WTC11 (cell line): ENCODE measurements around the gene ENPP7.

Experiments used
- ELF4 ChIP-seq: sonication (generic); formaldehyde crosslinking; IDR thresholded peaks from 2 replicates; pipeline ENCODE4 v1.8.1; 2022; ENCODE audit warnings: low read depth, mild to moderate bottlenecking, moderate library complexity, missing genetic modification reagents
- TP53 ChIP-seq: sonication (generic); formaldehyde crosslinking; IDR thresholded peaks from 2 replicates; pipeline ENCODE4 v1.8.1; 2023; ENCODE audit warnings: mild to moderate bottlenecking, missing genetic modification reagents
- TF ChIP-seq, protein P1 (sequence below): fragments of 200-600 bp; IDR thresholded peaks from 2 replicates; pipeline ENCODE4 v1.8.0; 2022; ENCODE audit warnings: antibody characterized with exemption
- TF ChIP-seq, protein P2 (sequence below): sonication (generic); formaldehyde crosslinking; conservative IDR thresholded peaks from 2 replicates; pipeline ENCODE4 v1.8.1; 2023; ENCODE audit warnings: mild to moderate bottlenecking, low read depth, missing genetic modification reagents, moderate library complexity

DNA sequence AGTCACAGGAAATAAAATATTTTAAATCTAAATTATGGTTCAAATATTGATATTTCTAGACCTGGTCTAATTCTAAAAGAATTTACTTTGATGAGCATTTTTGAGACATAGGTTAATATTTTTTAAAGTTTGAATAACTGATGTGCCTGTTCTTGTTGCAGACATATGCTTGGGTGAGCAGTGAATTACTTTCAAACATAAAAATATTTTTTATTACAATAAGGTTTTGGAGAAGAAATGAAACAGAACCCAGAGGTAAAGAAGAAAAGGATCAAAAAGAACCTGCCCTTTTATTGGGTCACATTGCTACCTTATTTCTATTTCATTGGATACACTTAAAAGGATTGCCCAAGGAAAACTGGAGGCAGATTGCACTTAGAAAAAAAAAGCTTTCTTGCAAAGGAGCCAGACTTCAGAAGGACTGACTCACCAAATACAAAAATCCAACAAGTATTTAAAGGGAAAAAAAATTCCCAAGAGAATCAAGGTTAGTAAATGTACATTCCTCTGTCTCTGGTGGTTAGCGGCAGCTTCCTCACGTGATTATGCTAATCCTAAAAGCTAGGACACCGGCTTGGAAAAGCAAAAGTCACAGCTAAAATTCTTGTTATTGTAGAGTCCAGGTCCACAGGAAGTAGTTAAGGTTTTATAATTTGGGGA is 18.5 kb downstream of the ENPP7 start:
- TF ChIP-seq TP53 (CRISPR knock-in tag) (no peak), ELF4 (CRISPR knock-in tag) (no peak)
- TF ChIP-seq, protein P1, sequence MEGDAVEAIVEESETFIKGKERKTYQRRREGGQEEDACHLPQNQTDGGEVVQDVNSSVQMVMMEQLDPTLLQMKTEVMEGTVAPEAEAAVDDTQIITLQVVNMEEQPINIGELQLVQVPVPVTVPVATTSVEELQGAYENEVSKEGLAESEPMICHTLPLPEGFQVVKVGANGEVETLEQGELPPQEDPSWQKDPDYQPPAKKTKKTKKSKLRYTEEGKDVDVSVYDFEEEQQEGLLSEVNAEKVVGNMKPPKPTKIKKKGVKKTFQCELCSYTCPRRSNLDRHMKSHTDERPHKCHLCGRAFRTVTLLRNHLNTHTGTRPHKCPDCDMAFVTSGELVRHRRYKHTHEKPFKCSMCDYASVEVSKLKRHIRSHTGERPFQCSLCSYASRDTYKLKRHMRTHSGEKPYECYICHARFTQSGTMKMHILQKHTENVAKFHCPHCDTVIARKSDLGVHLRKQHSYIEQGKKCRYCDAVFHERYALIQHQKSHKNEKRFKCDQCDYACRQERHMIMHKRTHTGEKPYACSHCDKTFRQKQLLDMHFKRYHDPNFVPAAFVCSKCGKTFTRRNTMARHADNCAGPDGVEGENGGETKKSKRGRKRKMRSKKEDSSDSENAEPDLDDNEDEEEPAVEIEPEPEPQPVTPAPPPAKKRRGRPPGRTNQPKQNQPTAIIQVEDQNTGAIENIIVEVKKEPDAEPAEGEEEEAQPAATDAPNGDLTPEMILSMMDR, result no peak
- TF ChIP-seq, protein P2, sequence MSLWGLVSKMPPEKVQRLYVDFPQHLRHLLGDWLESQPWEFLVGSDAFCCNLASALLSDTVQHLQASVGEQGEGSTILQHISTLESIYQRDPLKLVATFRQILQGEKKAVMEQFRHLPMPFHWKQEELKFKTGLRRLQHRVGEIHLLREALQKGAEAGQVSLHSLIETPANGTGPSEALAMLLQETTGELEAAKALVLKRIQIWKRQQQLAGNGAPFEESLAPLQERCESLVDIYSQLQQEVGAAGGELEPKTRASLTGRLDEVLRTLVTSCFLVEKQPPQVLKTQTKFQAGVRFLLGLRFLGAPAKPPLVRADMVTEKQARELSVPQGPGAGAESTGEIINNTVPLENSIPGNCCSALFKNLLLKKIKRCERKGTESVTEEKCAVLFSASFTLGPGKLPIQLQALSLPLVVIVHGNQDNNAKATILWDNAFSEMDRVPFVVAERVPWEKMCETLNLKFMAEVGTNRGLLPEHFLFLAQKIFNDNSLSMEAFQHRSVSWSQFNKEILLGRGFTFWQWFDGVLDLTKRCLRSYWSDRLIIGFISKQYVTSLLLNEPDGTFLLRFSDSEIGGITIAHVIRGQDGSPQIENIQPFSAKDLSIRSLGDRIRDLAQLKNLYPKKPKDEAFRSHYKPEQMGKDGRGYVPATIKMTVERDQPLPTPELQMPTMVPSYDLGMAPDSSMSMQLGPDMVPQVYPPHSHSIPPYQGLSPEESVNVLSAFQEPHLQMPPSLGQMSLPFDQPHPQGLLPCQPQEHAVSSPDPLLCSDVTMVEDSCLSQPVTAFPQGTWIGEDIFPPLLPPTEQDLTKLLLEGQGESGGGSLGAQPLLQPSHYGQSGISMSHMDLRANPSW (CRISPR knock-in tag), result no peak
